ENCODE results near the gene MAP1LC3A.
A peak's percentile ranks its signal among the peaks of the same experiment; 100 is the strongest.

The MAP1LC3A gene

GRCh38 chr20:34579191-34579978 is 20.9 kb downstream of the MAP1LC3A start:
- DNase-seq, result peak; percentile 49

- no peak for DNase-seq
These were observed 21.7 kb downstream of the MAP1LC3A start for GRCh38 chr20:34579979-34580940.

- DNase-seq, result no peak
These were observed 23.0 kb downstream of the MAP1LC3A start for GRCh38 chr20:34581341-34582184.

GRCh38 chr20:34582221-34582620 is 23.7 kb downstream of the MAP1LC3A start:
- no peak for DNase-seq

GRCh38 chr20:34582911-34583310 is 24.4 kb downstream of the MAP1LC3A start:
- no peak for DNase-seq

GRCh38 chr20:34583544-34583943 is 25.0 kb downstream of the MAP1LC3A start:
- DNase-seq, result no peak

GRCh38 chr20:34585019-34585418 is 26.5 kb downstream of the MAP1LC3A start:
- DNase-seq, result no peak

- no peak for DNase-seq
These were observed 28.1 kb downstream of the MAP1LC3A start for GRCh38 chr20:34586488-34587163.

GRCh38 chr20:34595377-34596184 is 37.1 kb downstream of the MAP1LC3A start:
- no peak for DNase-seq

- no peak for DNase-seq
These were observed 42.6 kb downstream of the MAP1LC3A start for GRCh38 chr20:34600892-34601653.

GRCh38 chr20:34604980-34605788 is 46.7 kb downstream of the MAP1LC3A start:
- peak; percentile 40 for DNase-seq

- no peak for DNase-seq
These were observed 48.5 kb downstream of the MAP1LC3A start for GRCh38 chr20:34607066-34607465.

All from NCI-H82 (cell line).